MCF 10A (cell line): Measurements from ENCODE around the gene MAPK8IP2. TPM values are rescaled to one million over a fixed set of nuclear protein-coding genes. Genes with fewer than 3 reads are reported as not detected.

Experiments
- BruUV-seq: library from RNA; stranded (reverse); fragments of 400-500 nt; replicated peaks from 2 replicates; lab custom pipeline; 2021; lab: Mats Ljungman, UMichigan
- CTCF ChIA-PET: fragments of 300-600 bp; sonication (Branson Sonifier 250); formaldehyde crosslinking; extraction: SDS; loops from one replicate; lab custom pipeline; 2021; ENCODE audit warnings: antibody characterized with exemption, inconsistent platforms; lab: Yijun Ruan, JAX
- POLR2A ChIA-PET: fragments of 300-600, 350-650 bp; sonication (Branson Sonifier 250); formaldehyde crosslinking; extraction: SDS; loops from one replicate; lab custom pipeline; 2020; ENCODE audit warnings: antibody characterized with exemption, inconsistent platforms; lab: Yijun Ruan, JAX
- DNase-seq: peaks from one replicate; pipeline ENCODE4 v3.0.0-alpha.2; 2018; ENCODE audit not compliant: unreplicated experiment
- H3K27ac Mint-ChIP-seq: one replicate; pipeline ENCODE4 v1.8.0; 2022; ENCODE audit warnings: mild to moderate bottlenecking, low read depth, mixed read lengths; ENCODE audit not compliant: unreplicated experiment
- H3K27me3 Mint-ChIP-seq: one replicate; pipeline ENCODE4 v1.8.0; 2022; ENCODE audit warnings: mixed read lengths; ENCODE audit not compliant: insufficient read depth, unreplicated experiment
- H3K36me3 Mint-ChIP-seq: one replicate; pipeline ENCODE4 v1.8.0; 2022; ENCODE audit warnings: mild to moderate bottlenecking, moderate library complexity, mixed read lengths; ENCODE audit not compliant: insufficient read depth, unreplicated experiment
- H3K4me1 Mint-ChIP-seq: one replicate; pipeline ENCODE4 v1.8.0; 2022; ENCODE audit warnings: mixed read lengths; ENCODE audit not compliant: insufficient read depth, unreplicated experiment
- H3K4me3 Mint-ChIP-seq: one replicate; pipeline ENCODE4 v1.8.0; 2022; ENCODE audit warnings: mild to moderate bottlenecking, moderate library complexity, mixed read lengths; ENCODE audit not compliant: unreplicated experiment
- H3K9me3 Mint-ChIP-seq: one replicate; pipeline ENCODE4 v1.8.0; 2022; ENCODE audit warnings: mixed read lengths; ENCODE audit not compliant: unreplicated experiment
- CTCF ChIP-seq: fragments of 200-600 bp; IDR thresholded peaks from one replicate; pipeline ENCODE4 v1.8.0; 2022; ENCODE audit warnings: antibody characterized with exemption, mild to moderate bottlenecking; ENCODE audit not compliant: unreplicated experiment
- intact Hi-C: fragments of 100-400 bp; cut with micrococcal nuclease; formaldehyde crosslinking; loops from 2 replicates; pipeline ENCODE4 v1.14.1; 2022
- total RNA-seq: library from RNA; stranded (reverse); gene quantifications from 2 replicates; pipeline ENCODE4 v1.2.3, GENCODE V29; 2022

MAPK8IP2 gene
- total RNA-seq, 1 experiment from 2014 or later = 1.2 TPM

GRCh38 chr22:50601669-50602337 is 1.2 kb downstream of the MAPK8IP2 start:
- no peak for TF ChIP-seq CTCF
- Mint-ChIP-seq H3K4me3 (peak overlapping the region; percentile 58), H3K27me3 (peaks cover 15% of the 10 kb centered on the region), H3K27ac (no peak overlapping the region), H3K9me3 (no peaks in the 10 kb centered on the region), H3K36me3 (peaks cover 6% of the 10 kb centered on the region), H3K4me1 (no peaks in the 10 kb centered on the region)
- BruUV-seq = no TSS peak
- ChIA-PET POLR2A (interaction anchor here (2.6 kb wide), 1 partner anchor 19 kb away, joined by 5 read pairs; no protein-coding TSS in a partner anchor), CTCF (no interaction called here)
- intact Hi-C loops = no loop called here
- DNase-seq = no peak

GRCh38 chr22:50602338-50602700 is 1.7 kb downstream of the MAPK8IP2 start:
- TF ChIP-seq CTCF = no peak
- Mint-ChIP-seq H3K27ac (no peak overlapping the region), H3K4me1 (no peaks in the 10 kb centered on the region), H3K36me3 (peaks cover 6% of the 10 kb centered on the region), H3K9me3 (no peaks in the 10 kb centered on the region), H3K27me3 (peaks cover 20% of the 10 kb centered on the region), H3K4me3 (peak overlapping the region; percentile 58)
- no peak for DNase-seq
- BruUV-seq = no TSS peak
- ChIA-PET POLR2A (interaction anchor here (2.6 kb wide), 1 partner anchor 19 kb away, joined by 5 read pairs; no protein-coding TSS in a partner anchor), CTCF (interaction anchor here (1.4 kb wide), 1 partner anchor 19 kb away, joined by 3 read pairs; no protein-coding TSS in a partner anchor)
- intact Hi-C loops = no loop called here

GRCh38 chr22:50603511-50604255 is 3.1 kb downstream of the MAPK8IP2 start:
- H3K4me1 Mint-ChIP-seq = no peaks in the 10 kb centered on the region
- ChIA-PET POLR2A (interaction anchor here (2.6 kb wide), 1 partner anchor 17 kb away, joined by 5 read pairs; no protein-coding TSS in a partner anchor), CTCF (interaction anchor here (1.4 kb wide), 1 partner anchor 17 kb away, joined by 3 read pairs; no protein-coding TSS in a partner anchor)
- TF ChIP-seq CTCF = no peak
- H3K4me3 Mint-ChIP-seq = no peak overlapping the region
- DNase-seq = no peak
- peaks cover 6% of the 10 kb centered on the region for H3K36me3 Mint-ChIP-seq
- no peaks in the 10 kb centered on the region for H3K9me3 Mint-ChIP-seq
- peaks cover 31% of the 10 kb centered on the region for H3K27me3 Mint-ChIP-seq
- no peak overlapping the region for H3K27ac Mint-ChIP-seq
- intact Hi-C loops = no loop called here
- no TSS peak for BruUV-seq

- H3K27me3 Mint-ChIP-seq = peaks cover 31% of the 10 kb centered on the region
- intact Hi-C loops = no loop called here
- POLR2A ChIA-PET = no interaction called here
- no TSS peak for BruUV-seq
- H3K9me3 Mint-ChIP-seq = no peaks in the 10 kb centered on the region
- TF ChIP-seq CTCF = no peak
- CTCF ChIA-PET = interaction anchor here (0.7 kb wide), 1 partner anchor 65 kb away, joined by 3 read pairs; no protein-coding TSS in a partner anchor
- no peak overlapping the region for H3K4me3 Mint-ChIP-seq
- DNase-seq = no peak
- no peaks in the 10 kb centered on the region for H3K4me1 Mint-ChIP-seq
- no peak overlapping the region for H3K27ac Mint-ChIP-seq
- peaks cover 6% of the 10 kb centered on the region for H3K36me3 Mint-ChIP-seq
Measured at GRCh38 chr22:50604256-50605001, 3.8 kb downstream of the MAPK8IP2 start.
